K562 (cell line): ENCODE results near the gene ABHD4. TPM values are rescaled to one million over a fixed set of nuclear protein-coding genes. Genes with fewer than 3 reads are reported as not detected.

Experiments used
- ATAC-seq: fragments of 200-7000 bp; cut with Tn5 transposase; 3 replicates; pipeline ENCODE4 v1.9.1; 2020; ENCODE audit warnings: moderate library complexity
- BruUV-seq: library from RNA; stranded (reverse); fragments of 400-500 nt; replicated peaks from 2 replicates; lab custom pipeline; 2021; lab: Mats Ljungman, UMichigan
- CTCF ChIA-PET: fragments of 300-600 bp; formaldehyde crosslinking; extraction: SDS; loops from one replicate; lab custom pipeline; 2021; ENCODE audit warnings: low intra/inter-chr PET ratio; lab: Yijun Ruan, JAX
- POLR2A ChIA-PET: fragments of 300-600, 350-650 bp; sonication (Branson Sonifier 250); formaldehyde crosslinking; extraction: SDS; loops from one replicate; lab custom pipeline; 2021; ENCODE audit warnings: antibody characterized with exemption, inconsistent platforms; lab: Yijun Ruan, JAX
- DNase-seq, 4 experiments: peaks; one replicate each; pipeline versions ENCODE4 v3.0.0 to v3.0.0-alpha.2; 2011 to 2018; ENCODE audit warnings: low spot score in 3 of 4, mixed read lengths in 3 of 4; ENCODE audit errors: extremely low read depth in 1 of 4
- FAIRE-seq: peaks from 2 replicates; lab custom pipeline; 2011; peaks lifted over from hg19 to GRCh38; lab: Jason Lieb, UNC
- H2AFZ ChIP-seq: 2 replicates; pipeline ENCODE4 v1.6.0; 2011; ENCODE audit warnings: low read depth, low read length, control low read depth, inconsistent platforms
- H3K27ac ChIP-seq: fragments of 200-600 bp; 3 replicates; pipeline ENCODE4 v1.8.0; 2011; ENCODE audit warnings: low read depth, mild to moderate bottlenecking, control low read depth, inconsistent platforms, low read length, moderate library complexity, mixed read lengths; ENCODE audit errors: extremely low read depth
- H3K27me3 ChIP-seq, 2 experiments: fragments of 300-600 bp in 1 of 2; 2 replicates in 1 of 2; 3 replicates in 1 of 2; pipeline versions ENCODE4 v1.6.0 to v1.8.0; 2011; ENCODE audit warnings: inconsistent platforms in 2 of 2, low read length in 2 of 2, mild to moderate bottlenecking in 1 of 2, mixed read lengths in 1 of 2, moderate library complexity in 1 of 2; ENCODE audit not compliant: control insufficient read depth in 2 of 2, insufficient read depth in 2 of 2
- H3K36me3 ChIP-seq: fragments of 300-600 bp; 3 replicates; pipeline ENCODE4 v1.8.0; 2011; ENCODE audit warnings: mild to moderate bottlenecking, low read length, inconsistent platforms; ENCODE audit not compliant: control insufficient read depth, insufficient read depth
- H3K4me1 ChIP-seq, 2 experiments: fragments of 200-600 bp in 1 of 2; replicated peaks in 1 of 2; 2 replicates in 1 of 2; 3 replicates in 1 of 2; pipeline versions ENCODE4 v1.5.1 to v1.8.0; 2011; ENCODE audit warnings: inconsistent platforms in 2 of 2, low read length in 2 of 2, mild to moderate bottlenecking in 1 of 2, mixed read lengths in 1 of 2, moderate library complexity in 1 of 2; ENCODE audit not compliant: control insufficient read depth in 2 of 2, insufficient read depth in 2 of 2
- H3K4me2 ChIP-seq: 2 replicates; pipeline ENCODE4 v1.6.1; 2011; ENCODE audit warnings: low read length, control low read depth, inconsistent platforms, mixed read lengths; ENCODE audit not compliant: insufficient read depth
- H3K4me3 ChIP-seq: fragments of 200-600 bp; sonication (generic), shearing (Covaris generic); 2 replicates; pipeline ENCODE4 v1.5.1; 2016; ENCODE audit warnings: control low read depth, inconsistent platforms
- H3K79me2 ChIP-seq: fragments of 200-600 bp; 3 replicates; pipeline ENCODE4 v1.8.0; 2011; ENCODE audit warnings: low read length, inconsistent platforms; ENCODE audit not compliant: control insufficient read depth, insufficient read depth
- H3K9ac ChIP-seq, 2 experiments: 2 replicates each; pipeline versions ENCODE4 v1.6.0 to v1.6.1; 2011; ENCODE audit warnings: low read depth in 2 of 2, low read length in 2 of 2, control low read depth in 1 of 2, inconsistent platforms in 1 of 2, mild to moderate bottlenecking in 1 of 2, mixed read lengths in 1 of 2; ENCODE audit not compliant: insufficient read depth in 1 of 2
- H3K9me1 ChIP-seq: one replicate; pipeline ENCODE4 v1.6.0; 2011; ENCODE audit warnings: inconsistent platforms, mild to moderate bottlenecking, low read length, moderate library complexity; ENCODE audit not compliant: control insufficient read depth, insufficient read depth
- H3K9me3 ChIP-seq: replicated peaks from 2 replicates; pipeline ENCODE4 v1.5.1; 2011; ENCODE audit warnings: low read depth, low read length, inconsistent platforms; ENCODE audit not compliant: control insufficient read depth, insufficient read depth
- H4K20me1 ChIP-seq: replicated peaks from 2 replicates; pipeline ENCODE4 v1.6.1; 2011; ENCODE audit warnings: low read length, inconsistent platforms, mixed read lengths; ENCODE audit not compliant: control insufficient read depth, insufficient read depth
- BRF1 ChIP-seq: IDR thresholded peaks from 3 replicates; pipeline ENCODE4 v1.6.1; 2011; ENCODE audit warnings: borderline replicate concordance, mild to moderate bottlenecking; ENCODE audit not compliant: insufficient read length; ENCODE audit errors: extremely low read depth
- EHMT2 ChIP-seq: fragments of 450-650 bp; IDR thresholded peaks from 2 replicates; pipeline ENCODE4 v1.6.1; 2018; ENCODE audit warnings: antibody characterized with exemption
- ELF2 ChIP-seq: fragments of 250-450 bp; sonication (Bioruptor Pico); IDR thresholded peaks from 2 replicates; pipeline ENCODE4 v1.5.0; 2021; ENCODE audit warnings: mild to moderate bottlenecking
- HEY1 ChIP-seq: fragments of 250-450 bp; sonication (Bioruptor Pico); IDR thresholded peaks from 2 replicates; pipeline ENCODE4 v1.5.0; 2020; ENCODE audit warnings: mild to moderate bottlenecking, moderate library complexity, borderline replicate concordance
- MBD2 ChIP-seq: sonication (generic); IDR thresholded peaks from 2 replicates; pipeline ENCODE4 v1.6.1; 2016; ENCODE audit warnings: low read depth, borderline replicate concordance
- MXI1 ChIP-seq: IDR thresholded peaks from 2 replicates; pipeline ENCODE4 v1.6.1; 2011; ENCODE audit warnings: low read depth, mild to moderate bottlenecking, improper control_type of control experiment, low read length
- NR2F6 ChIP-seq: fragments of 450-650 bp; formaldehyde crosslinking; IDR thresholded peaks from 2 replicates; pipeline ENCODE4 v1.4.0; 2020; ENCODE audit warnings: mild to moderate bottlenecking
- POU5F1 ChIP-seq: fragments of 150-350 bp; IDR thresholded peaks from 2 replicates; pipeline ENCODE4 v1.6.1; 2014; ENCODE audit warnings: borderline replicate concordance, low read length, low read depth, mild to moderate bottlenecking; ENCODE audit not compliant: partially characterized antibody
- PREB ChIP-seq: sonication (generic); formaldehyde crosslinking; IDR thresholded peaks from 2 replicates; pipeline ENCODE4 v1.8.1; 2023; ENCODE audit warnings: mild to moderate bottlenecking, missing genetic modification reagents
- PYGO2 ChIP-seq: fragments of 450-650 bp; IDR thresholded peaks from 2 replicates; pipeline ENCODE4 v1.6.1; 2016; ENCODE audit warnings: mild to moderate bottlenecking, missing genetic modification characterization, moderate library complexity, missing compliant biosample characterization
- RBFOX2 ChIP-seq: fragments of 200-400 bp; formaldehyde crosslinking; IDR thresholded peaks from 2 replicates; pipeline ENCODE4 v1.6.1; 2017; ENCODE audit warnings: low read depth, mild to moderate bottlenecking, low read length, moderate library complexity
- SMAD4 ChIP-seq: fragments of 250-450 bp; sonication (Bioruptor Pico); conservative IDR thresholded peaks from 2 replicates; pipeline ENCODE4 v1.8.0; 2021; ENCODE audit warnings: inconsistent platforms, mild to moderate bottlenecking, moderate library complexity
- TAF7 ChIP-seq: fragments of 450-650 bp; IDR thresholded peaks from 2 replicates; pipeline ENCODE4 v1.6.1; 2016; ENCODE audit warnings: missing genetic modification characterization, missing compliant biosample characterization
- TCF7 ChIP-seq: sonication (generic); IDR thresholded peaks from 2 replicates; pipeline ENCODE4 v1.6.1; 2016; ENCODE audit warnings: antibody characterized with exemption, borderline replicate concordance
- XRCC3 ChIP-seq: fragments of 450-650 bp; IDR thresholded peaks from 2 replicates; pipeline ENCODE4 v1.6.1; 2017; ENCODE audit warnings: mild to moderate bottlenecking, moderate library complexity
- ZNF311 ChIP-seq: fragments of 250-450 bp; sonication (Bioruptor Pico); IDR thresholded peaks from 2 replicates; pipeline ENCODE4 v1.4.0; 2020; ENCODE audit warnings: mild to moderate bottlenecking, moderate library complexity
- ZNF695 ChIP-seq: fragments of 450-650 bp; formaldehyde crosslinking; IDR thresholded peaks from 2 replicates; pipeline ENCODE4 v1.4.0; 2020; ENCODE audit warnings: mild to moderate bottlenecking, moderate library complexity
- WGBS: fragments of 100-300 bp; shearing (Covaris generic); methylation state at CpG from one replicate; pipeline ENCODE4 v1.1.6; 2016; ENCODE audit warnings: low coverage, mixed read lengths; ENCODE audit not compliant: insufficient coverage; ENCODE audit errors: missing lambda C conversion rate; 5-methylcytosine and 5-hydroxymethylcytosine counted together
- in situ Hi-C: fragments of 300-500 bp; cut with MboI; formaldehyde crosslinking; loops from 4 replicates; pipeline ENCODE4 v1.15.0; 2018; ENCODE audit warnings: inconsistent platforms, mixed read lengths
- intact Hi-C: fragments of 100-400 bp; cut with micrococcal nuclease; formaldehyde crosslinking; loops from 2 replicates; pipeline ENCODE4 v1.14.2; 2022
- polyA plus RNA-seq, 8 experiments: library from polyadenylated mRNA; depleted of rRNA in 4 of 8; stranded (reverse) in 5 of 8; unstranded in 3 of 8; fragments of >200 nt; fragmentation: Nextera tagmentation in 2 of 8; fragmentation: Illumina TruSeq in 1 of 8; extraction: Ambion mirVana in 2 of 8; extraction: Trizol in 1 of 8; gene quantifications; 2 replicates each; pipeline versions ENCODE4 v1.2.1 to v1.2.3, GENCODE V29; 2011 to 2014; ENCODE audit warnings: inconsistent platforms in 1 of 8, missing spikeins in 1 of 8
- total RNA-seq, 7 experiments: library from RNA; depleted of rRNA in 6 of 7; stranded (reverse); fragments of >200 nt in 6 of 7; fragmentation: Illumina TruSeq in 2 of 7; extraction: Trizol in 2 of 7; gene quantifications; 2 replicates each; pipeline versions ENCODE4 v1.2.1 to v1.2.3, GENCODE V29; 2011 to 2021; ENCODE audit warnings: low replicate concordance in 1 of 7
- TF ChIP-seq, protein P1 (sequence below): sonication (generic); formaldehyde crosslinking; IDR thresholded peaks from 2 replicates; pipeline ENCODE4 v1.8.0; 2022; ENCODE audit warnings: mild to moderate bottlenecking, missing genetic modification reagents
- TF ChIP-seq, protein P2 (sequence below): fragments of 250-450 bp; sonication (Bioruptor Pico); IDR thresholded peaks from 2 replicates; pipeline ENCODE4 v1.5.0; 2021
- TF ChIP-seq, protein P3 (sequence below): sonication (generic); formaldehyde crosslinking; IDR thresholded peaks from 2 replicates; pipeline ENCODE4 v1.9.0; 2022; ENCODE audit warnings: mild to moderate bottlenecking, missing genetic modification reagents

ABHD4 gene
- total and polyA plus RNA-seq, 9 of the 15 experiments (the other 6 are each of a cell fraction or from before 2014, with no cell fraction given), result 3.6 to 12.0 (median 7.2) TPM

GRCh38 chr14:22593189-22593588 is 4.9 kb upstream of the ABHD4 start (continued):
- no peak for TF ChIP-seq ZNF311 (CRISPR knock-in tag)
- TF ChIP-seq TAF7 (tag), result no peak
- TF ChIP-seq, protein P1, sequence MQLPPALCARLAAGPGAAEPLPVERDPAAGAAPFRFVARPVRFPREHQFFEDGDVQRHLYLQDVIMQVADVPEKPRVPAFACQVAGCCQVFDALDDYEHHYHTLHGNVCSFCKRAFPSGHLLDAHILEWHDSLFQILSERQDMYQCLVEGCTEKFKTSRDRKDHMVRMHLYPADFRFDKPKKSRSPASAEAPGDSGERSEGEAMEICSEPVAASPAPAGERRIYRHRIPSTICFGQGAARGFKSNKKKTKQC (CRISPR knock-in tag), result no peak
- TF ChIP-seq EHMT2, result no peak
- TF ChIP-seq HEY1 (CRISPR knock-in tag), result no peak
- TF ChIP-seq BRF1, result no peak
- no peak for TF ChIP-seq SMAD4 (CRISPR knock-in tag)

- no peaks in the 10 kb centered on the region for H3K9me3 ChIP-seq
- H3K4me2 ChIP-seq, result peak overlapping the region; percentile 36; the same call in 1 of the 2 replicates
- ChIA-PET CTCF (no interaction called here), POLR2A (interaction anchor here (0.7 to 1.4 kb wide), 3 partner anchors 9 to 65 kb away, joined by 3 to 8 read pairs (median 4); no protein-coding TSS in a partner anchor)
- no peaks in the 10 kb centered on the region for H4K20me1 ChIP-seq
- no peak for FAIRE-seq
- WGBS, result 0% methylated on average over 1 of the region's 2 CpGs
- no peak for DNase-seq
- no peak overlapping the region for H3K4me3 ChIP-seq
- in situ Hi-C loops (no loop called here), intact Hi-C loops (no loop called here)
- H3K79me2 ChIP-seq, result peaks cover 7% of the 10 kb centered on the region
- H3K27me3 ChIP-seq, result no peaks in the 10 kb centered on the region
- no peaks in the 10 kb centered on the region for H3K36me3 ChIP-seq
- peaks cover 23 to 46% of the 10 kb centered on the region in 2 experiments for H3K4me1 ChIP-seq
- ATAC-seq, result no peak
- no peak overlapping the region for H3K9ac ChIP-seq
- H2AFZ ChIP-seq, result no peak overlapping the region
- BruUV-seq, result no TSS peak
- no peak overlapping the region for H3K27ac ChIP-seq
- H3K9me1 ChIP-seq, result no peaks in the 10 kb centered on the region
- TF ChIP-seq POU5F1 (no peak), TCF7 (no peak), XRCC3 (no peak), MXI1 (no peak), RBFOX2 (no peak), ELF2 (no peak), PYGO2 (no peak), PREB (no peak), MBD2 (no peak), NR2F6 (no peak), ZNF695 (CRISPR knock-in tag) (no peak)
- TF ChIP-seq, protein P2, sequence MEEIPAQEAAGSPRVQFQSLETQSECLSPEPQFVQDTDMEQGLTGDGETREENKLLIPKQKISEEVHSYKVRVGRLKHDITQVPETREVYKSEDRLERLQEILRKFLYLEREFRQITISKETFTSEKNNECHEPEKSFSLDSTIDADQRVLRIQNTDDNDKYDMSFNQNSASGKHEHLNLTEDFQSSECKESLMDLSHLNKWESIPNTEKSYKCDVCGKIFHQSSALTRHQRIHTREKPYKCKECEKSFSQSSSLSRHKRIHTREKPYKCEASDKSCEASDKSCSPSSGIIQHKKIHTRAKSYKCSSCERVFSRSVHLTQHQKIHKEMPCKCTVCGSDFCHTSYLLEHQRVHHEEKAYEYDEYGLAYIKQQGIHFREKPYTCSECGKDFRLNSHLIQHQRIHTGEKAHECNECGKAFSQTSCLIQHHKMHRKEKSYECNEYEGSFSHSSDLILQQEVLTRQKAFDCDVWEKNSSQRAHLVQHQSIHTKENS (CRISPR knock-in tag), result no peak
- TF ChIP-seq, protein P3, sequence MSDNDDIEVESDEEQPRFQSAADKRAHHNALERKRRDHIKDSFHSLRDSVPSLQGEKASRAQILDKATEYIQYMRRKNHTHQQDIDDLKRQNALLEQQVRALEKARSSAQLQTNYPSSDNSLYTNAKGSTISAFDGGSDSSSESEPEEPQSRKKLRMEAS, result no peak
Measured at GRCh38 chr14:22593601-22594000, 4.5 kb upstream of the ABHD4 start.
